Measurements from ENCODE around the gene ZNRF1.

- TF ChIP-seq, protein P1, sequence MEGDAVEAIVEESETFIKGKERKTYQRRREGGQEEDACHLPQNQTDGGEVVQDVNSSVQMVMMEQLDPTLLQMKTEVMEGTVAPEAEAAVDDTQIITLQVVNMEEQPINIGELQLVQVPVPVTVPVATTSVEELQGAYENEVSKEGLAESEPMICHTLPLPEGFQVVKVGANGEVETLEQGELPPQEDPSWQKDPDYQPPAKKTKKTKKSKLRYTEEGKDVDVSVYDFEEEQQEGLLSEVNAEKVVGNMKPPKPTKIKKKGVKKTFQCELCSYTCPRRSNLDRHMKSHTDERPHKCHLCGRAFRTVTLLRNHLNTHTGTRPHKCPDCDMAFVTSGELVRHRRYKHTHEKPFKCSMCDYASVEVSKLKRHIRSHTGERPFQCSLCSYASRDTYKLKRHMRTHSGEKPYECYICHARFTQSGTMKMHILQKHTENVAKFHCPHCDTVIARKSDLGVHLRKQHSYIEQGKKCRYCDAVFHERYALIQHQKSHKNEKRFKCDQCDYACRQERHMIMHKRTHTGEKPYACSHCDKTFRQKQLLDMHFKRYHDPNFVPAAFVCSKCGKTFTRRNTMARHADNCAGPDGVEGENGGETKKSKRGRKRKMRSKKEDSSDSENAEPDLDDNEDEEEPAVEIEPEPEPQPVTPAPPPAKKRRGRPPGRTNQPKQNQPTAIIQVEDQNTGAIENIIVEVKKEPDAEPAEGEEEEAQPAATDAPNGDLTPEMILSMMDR (IDR thresholded peaks at IDR 0.05) = no peak
- TF ChIP-seq POLR2A (IDR thresholded peaks at IDR 0.05) = no peak
These were observed 62.8 kb downstream of the ZNRF1 start for GRCh38 chr16:75061669-75062068.
